H1 (cell line): ENCODE data around the gene DGKH. TPM values are rescaled to one million over a fixed set of nuclear protein-coding genes. Genes with fewer than 3 reads are reported as not detected.

Experiments used
- CTCF ChIA-PET: fragments of 300-600 bp; sonication (Branson Sonifier 250); formaldehyde crosslinking; loops from one replicate; lab custom pipeline; 2021; ENCODE audit not compliant: partially characterized antibody; lab: Charles Lee
- POLR2A ChIA-PET: fragments of 300-600 bp; sonication (Branson Sonifier 250); formaldehyde crosslinking; loops from one replicate; lab custom pipeline; 2021; ENCODE audit warnings: inconsistent platforms; ENCODE audit not compliant: partially characterized antibody; lab: Charles Lee
- DNase-seq, 2 experiments: peaks; one replicate each; pipeline versions ENCODE4 v3.0.0 to v3.0.0-alpha.2; 2010 to 2022; ENCODE audit warnings: low spot score in 2 of 2, low read depth in 1 of 2, mixed read lengths in 1 of 2
- FAIRE-seq: peaks from 2 replicates; lab custom pipeline; 2011; peaks lifted over from hg19 to GRCh38; lab: Jason Lieb, UNC
- H2AFZ ChIP-seq: 2 replicates; pipeline ENCODE4 v1.8.1; 2012; ENCODE audit warnings: low read length, inconsistent platforms
- H2AK5ac ChIP-seq: 2 replicates; pipeline ENCODE4 v1.6.1; 2013; ENCODE audit warnings: low read depth, low read length
- H2BK120ac ChIP-seq: replicated peaks from 2 replicates; pipeline ENCODE3; 2013; ENCODE audit warnings: low read depth, low read length, inconsistent platforms
- H2BK12ac ChIP-seq: 2 replicates; pipeline ENCODE4 v1.6.1; 2013; ENCODE audit warnings: low read depth, low read length
- H2BK15ac ChIP-seq: 2 replicates; pipeline ENCODE4 v1.6.1; 2013; ENCODE audit warnings: low read length
- H2BK20ac ChIP-seq: 2 replicates; pipeline ENCODE4 v1.6.1; 2013; ENCODE audit warnings: low read length
- H2BK5ac ChIP-seq: 2 replicates; pipeline ENCODE4 v1.6.1; 2013; ENCODE audit warnings: low read depth, low read length
- H3K14ac ChIP-seq: 2 replicates; pipeline ENCODE4 v1.6.1; 2013; ENCODE audit warnings: inconsistent platforms; ENCODE audit not compliant: insufficient read length
- H3K18ac ChIP-seq: 2 replicates; pipeline ENCODE4 v1.6.1; 2013; ENCODE audit warnings: low read length; ENCODE audit errors: extremely low read depth
- H3K23ac ChIP-seq: 2 replicates; pipeline ENCODE4 v1.6.1; 2013; ENCODE audit warnings: inconsistent platforms; ENCODE audit not compliant: insufficient read length
- H3K23me2 ChIP-seq: 2 replicates; pipeline ENCODE4 v1.6.1; 2013; ENCODE audit warnings: low read depth, low read length
- H3K27ac ChIP-seq: 2 replicates; pipeline ENCODE4 v1.6.1; 2011; ENCODE audit warnings: low read depth, low read length, inconsistent platforms
- H3K27me3 ChIP-seq, 4 experiments: replicated peaks in 1 of 4; 1 replicate in 1 of 4; 2 replicates in 3 of 4; pipeline versions ENCODE4 v1.6.1 to v1.8.1; 2011 to 2013; ENCODE audit warnings: low read length in 3 of 4, mild to moderate bottlenecking in 3 of 4, inconsistent platforms in 2 of 4, mixed read lengths in 2 of 4, moderate library complexity in 1 of 4; ENCODE audit not compliant: control insufficient read depth in 3 of 4, insufficient read depth in 3 of 4; ENCODE audit errors: extremely low read depth in 1 of 4
- H3K36me3 ChIP-seq, 4 experiments: 2 replicates each; pipeline versions ENCODE4 v1.6.1 to v1.8.1; 2011 to 2013; ENCODE audit warnings: mild to moderate bottlenecking in 4 of 4, low read length in 3 of 4, moderate library complexity in 2 of 4, control low read depth in 1 of 4, inconsistent platforms in 1 of 4; ENCODE audit not compliant: insufficient read depth in 4 of 4, control insufficient read depth in 2 of 4
- H3K4ac ChIP-seq: replicated peaks from 2 replicates; pipeline ENCODE3; 2013; ENCODE audit warnings: low read length, low read depth, mixed read lengths, inconsistent platforms; ENCODE audit not compliant: insufficient read length
- H3K4me1 ChIP-seq, 4 experiments: replicated peaks in 1 of 4; 1 replicate in 1 of 4; 2 replicates in 3 of 4; pipeline versions ENCODE4 v1.6.1 to v1.8.1; 2011 to 2013; ENCODE audit warnings: low read length in 3 of 4, inconsistent platforms in 2 of 4, mixed read lengths in 1 of 4; ENCODE audit not compliant: insufficient read depth in 4 of 4, control insufficient read depth in 3 of 4
- H3K4me2 ChIP-seq, 2 experiments: 2 replicates each; pipeline versions ENCODE4 v1.6.1 to v1.8.1; 2011 to 2013; ENCODE audit warnings: low read depth in 2 of 2, low read length in 2 of 2, control low read depth in 1 of 2, inconsistent platforms in 1 of 2, mild to moderate bottlenecking in 1 of 2; ENCODE audit not compliant: insufficient read depth in 1 of 2
- H3K4me3 ChIP-seq, 4 experiments: fragments of 200-600, 300-600 bp in 1 of 4; sonication (generic), shearing (Covaris generic), sonication (Bioruptor Twin) in 1 of 4; 2 replicates each; pipeline versions ENCODE4 v1.5.1 to v1.8.1; 2011 to 2016; ENCODE audit warnings: low read length in 4 of 4, low read depth in 3 of 4, control low read depth in 2 of 4, inconsistent platforms in 2 of 4, mild to moderate bottlenecking in 2 of 4, mixed read lengths in 1 of 4, moderate library complexity in 1 of 4; ENCODE audit not compliant: insufficient read depth in 2 of 4; ENCODE audit errors: extremely low read depth in 1 of 4
- H3K56ac ChIP-seq: replicated peaks from 2 replicates; pipeline ENCODE3; 2013; ENCODE audit warnings: low read depth, mild to moderate bottlenecking, mixed read lengths, low read length, inconsistent platforms; ENCODE audit not compliant: insufficient read length
- H3K79me1 ChIP-seq: 2 replicates; pipeline ENCODE4 v1.6.1; 2013; ENCODE audit warnings: low read depth, low read length, control low read depth
- H3K79me2 ChIP-seq, 2 experiments: 2 replicates each; pipeline versions ENCODE4 v1.6.1 to v1.8.1; 2012 to 2013; ENCODE audit warnings: low read length in 2 of 2, mild to moderate bottlenecking in 2 of 2, inconsistent platforms in 1 of 2; ENCODE audit not compliant: insufficient read depth in 2 of 2, control insufficient read depth in 1 of 2
- H3K9ac ChIP-seq, 4 experiments: replicated peaks in 1 of 4; 1 replicate in 1 of 4; 2 replicates in 3 of 4; pipeline versions ENCODE4 v1.6.1 to v1.8.1; 2011 to 2013; ENCODE audit warnings: low read depth in 3 of 4, low read length in 3 of 4, control low read depth in 2 of 4, mild to moderate bottlenecking in 2 of 4, moderate library complexity in 2 of 4, inconsistent platforms in 1 of 4; ENCODE audit errors: extremely low read depth in 1 of 4
- H3K9me3 ChIP-seq, 2 experiments: 2 replicates each; pipeline versions ENCODE4 v1.6.1 to v1.8.1; 2012 to 2013; ENCODE audit warnings: mild to moderate bottlenecking in 2 of 2, moderate library complexity in 2 of 2, control low read depth in 1 of 2, inconsistent platforms in 1 of 2, low read depth in 1 of 2, low read length in 1 of 2, mixed read lengths in 1 of 2; ENCODE audit not compliant: insufficient read depth in 2 of 2
- H4K20me1 ChIP-seq, 2 experiments: replicated peaks in 1 of 2; 2 replicates each; pipeline versions ENCODE3 to v1.8.1; 2011 to 2013; ENCODE audit warnings: inconsistent platforms in 2 of 2, low read length in 2 of 2, mild to moderate bottlenecking in 1 of 2; ENCODE audit not compliant: insufficient read depth in 2 of 2, control insufficient read depth in 1 of 2
- H4K5ac ChIP-seq: 2 replicates; pipeline ENCODE4 v1.6.1; 2013; ENCODE audit warnings: low read length, low read depth, mixed read lengths, inconsistent platforms; ENCODE audit not compliant: insufficient read length
- H4K8ac ChIP-seq: 2 replicates; pipeline ENCODE4 v1.8.0; 2013; ENCODE audit warnings: mild to moderate bottlenecking, moderate library complexity, low read length, inconsistent platforms; ENCODE audit not compliant: insufficient read depth; ENCODE audit errors: extremely low read depth
- H4K91ac ChIP-seq: replicated peaks from 2 replicates; pipeline ENCODE3; 2013; ENCODE audit warnings: low read length, mixed read lengths, inconsistent platforms; ENCODE audit not compliant: insufficient read length
- ATF3 ChIP-seq: IDR thresholded peaks from 2 replicates; pipeline ENCODE4 v1.6.1; 2011; ENCODE audit warnings: low read depth, mild to moderate bottlenecking, low read length; ENCODE audit not compliant: insufficient read depth
- BRCA1 ChIP-seq: IDR thresholded peaks from 2 replicates; pipeline ENCODE4 v1.6.1; 2012; ENCODE audit warnings: low read depth, low read length, improper control_type of control experiment
- CEBPB ChIP-seq: IDR thresholded peaks from 2 replicates; pipeline ENCODE4 v1.6.1; 2012; ENCODE audit warnings: low read depth, low read length
- CTBP2 ChIP-seq: IDR thresholded peaks from 2 replicates; pipeline ENCODE4 v1.7.0; 2011; ENCODE audit warnings: borderline replicate concordance, mild to moderate bottlenecking, moderate library complexity, mixed read lengths, low read length; ENCODE audit not compliant: insufficient read depth, insufficient read length
- FOSL1 ChIP-seq: IDR thresholded peaks from 2 replicates; pipeline ENCODE4 v1.6.1; 2011; ENCODE audit warnings: mild to moderate bottlenecking, low read depth, low read length, moderate library complexity; ENCODE audit not compliant: insufficient read depth
- HDAC2 ChIP-seq, 2 experiments: fragments of 300-600 bp in 1 of 2; sonication (generic) in 1 of 2; IDR thresholded peaks; 2 replicates each; pipeline ENCODE4 v1.6.1; 2011 to 2012; ENCODE audit warnings: low read depth in 2 of 2, low read length in 2 of 2, mild to moderate bottlenecking in 2 of 2, moderate library complexity in 2 of 2, borderline replicate concordance in 1 of 2, inconsistent platforms in 1 of 2
- JUN ChIP-seq: IDR thresholded peaks from 2 replicates; pipeline ENCODE4 v1.6.1; 2011; ENCODE audit warnings: low read depth, mild to moderate bottlenecking, improper control_type of control experiment, low read length
- KDM4A ChIP-seq: IDR thresholded peaks from one replicate; pipeline ENCODE4 v1.7.1; 2012; ENCODE audit warnings: low read depth, mild to moderate bottlenecking, moderate library complexity, low read length, inconsistent platforms; ENCODE audit not compliant: severe bottlenecking
- NRF1 ChIP-seq: IDR thresholded peaks from 2 replicates; pipeline ENCODE4 v1.6.1; 2011; ENCODE audit warnings: mild to moderate bottlenecking, low read depth, low read length, improper control_type of control experiment
- POLR2A ChIP-seq, 2 experiments: IDR thresholded peaks; 1 replicate in 1 of 2; 2 replicates in 1 of 2; pipeline ENCODE4 v1.6.1; 2011; ENCODE audit warnings: low read depth in 2 of 2, low read length in 2 of 2, mild to moderate bottlenecking in 2 of 2; ENCODE audit errors: control extremely low read depth in 1 of 2
- POLR2AphosphoS5 ChIP-seq: IDR thresholded peaks from 2 replicates; pipeline ENCODE4 v1.6.1; 2011; ENCODE audit warnings: low read depth, low read length
- POU5F1 ChIP-seq: IDR thresholded peaks from 2 replicates; pipeline ENCODE4 v1.6.1; 2011; ENCODE audit warnings: low read depth, mild to moderate bottlenecking, low read length, moderate library complexity
- RFX5 ChIP-seq: IDR thresholded peaks from 2 replicates; pipeline ENCODE4 v1.6.1; 2011; ENCODE audit warnings: low read depth, low read length, improper control_type of control experiment, borderline replicate concordance
- TCF12 ChIP-seq: IDR thresholded peaks from 2 replicates; pipeline ENCODE4 v1.6.1; 2011; ENCODE audit warnings: low read depth, mild to moderate bottlenecking, low read length
- YY1 ChIP-seq: IDR thresholded peaks from 2 replicates; pipeline ENCODE4 v1.6.1; 2011; ENCODE audit warnings: low read depth, mild to moderate bottlenecking, low read length
- WGBS, 2 experiments: shearing (Covaris generic) in 1 of 2; methylation state at CpG; one replicate each; pipeline versions ENCODE4 v1.1.6 to v1.1.7; 2013 to 2015; ENCODE audit warnings: low lambda C conversion rate in 2 of 2, mixed read lengths in 2 of 2, inconsistent platforms in 1 of 2, low coverage in 1 of 2, missing lambda C conversion rate in 1 of 2; ENCODE audit not compliant: insufficient replicate concordance in 2 of 2, insufficient coverage in 1 of 2, insufficient read length in 1 of 2; ENCODE audit errors: extremely low coverage in 1 of 2, missing lambda C conversion rate in 1 of 2; 5-methylcytosine and 5-hydroxymethylcytosine counted together
- polyA plus RNA-seq, 7 experiments: library from polyadenylated mRNA; depleted of rRNA in 3 of 7; stranded (reverse) in 5 of 7; unstranded in 2 of 7; fragments of >200 nt in 5 of 7; fragments of 200-250 nt in 2 of 7; gene quantifications; 1 replicate in 5 of 7; 2 replicates in 1 of 7; 4 replicates in 1 of 7; pipeline versions ENCODE4 v1.2.1 to v1.2.3, GENCODE V29; 2011 to 2013; ENCODE audit warnings: missing spikeins in 2 of 7, mixed read lengths in 2 of 7
- total RNA-seq: library from RNA; stranded (reverse); fragmentation: NEBNext Ultra II Directional; extraction: Animal tissue kit (Norgen Biotek cat#: 25700); gene quantifications from 2 replicates; pipeline ENCODE4 v1.2.1, GENCODE V29; 2021

The DGKH gene
- total and polyA plus RNA-seq, 2 of the 8 experiments (the other 6 are each of a cell fraction or from before 2014, with no cell fraction given) = 2.1 to 7.9 TPM

DNA sequence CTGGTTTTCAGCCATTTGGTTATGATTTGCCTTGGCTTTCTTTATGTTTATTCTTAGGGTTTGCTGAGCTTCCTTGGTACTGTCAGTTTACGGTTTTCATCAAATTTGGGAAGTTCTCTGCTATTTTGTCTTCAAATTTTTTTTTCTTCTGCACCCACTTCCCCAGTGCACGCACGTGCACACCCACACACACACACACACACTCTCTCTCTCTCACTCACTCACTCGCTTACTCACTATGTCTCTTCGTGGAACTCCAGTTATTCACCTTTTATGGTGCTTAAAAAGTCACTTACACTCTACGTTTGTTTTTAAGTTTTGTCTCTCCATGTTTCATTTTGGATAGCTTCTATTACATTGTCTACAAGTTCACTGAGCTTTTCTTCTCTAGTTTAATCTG lies 230.6 kb downstream of the DGKH start:
- Histone ChIP-seq H3K4me2 (no peak overlapping the region), H2BK15ac (no peak overlapping the region), H3K79me1 (peaks cover 6% of the 10 kb centered on the region; the same call in 1 of the 2 replicates), H3K56ac (no peak overlapping the region), H3K36me3 (no peaks in the 10 kb centered on the region), H3K4me3 (no peak overlapping the region), H3K4ac (no peak overlapping the region), H2AFZ (no peak overlapping the region), H3K23ac (no peak overlapping the region), H2BK20ac (no peak overlapping the region), H3K14ac (no peak overlapping the region), H4K91ac (no peak overlapping the region), H3K27ac (no peak overlapping the region), H2BK12ac (no peak overlapping the region), H3K79me2 (peaks cover 2 to 96% of the 10 kb centered on the region in 2 experiments; a peak in 3 of 4 replicates), H2AK5ac (no peak overlapping the region), H3K4me1 (peaks cover 0 to 17% (median 9%) of the 10 kb centered on the region in 4 experiments; a peak in 4 of 7 replicates), H3K23me2 (no peaks in the 10 kb centered on the region), H3K9ac (no peak overlapping the region), H2BK5ac (no peak overlapping the region), H3K9me3 (no peaks in the 10 kb centered on the region), H2BK120ac (no peak overlapping the region), H4K8ac (no peak overlapping the region; the same call in 1 of the 2 replicates), H3K27me3 (no peaks in the 10 kb centered on the region), H4K5ac (no peak overlapping the region), H4K20me1 (no peaks in the 10 kb centered on the region), H3K18ac (no peak overlapping the region)
- FAIRE-seq = no peak
- DNase-seq = no peak
- ChIA-PET POLR2A (no interaction called here), CTCF (no interaction called here)
- 95% methylated on average over 6 of the region's 6 CpGs; no CpG with 5 or more reads in 1 of the 2 experiments for WGBS, 2 experiments
- TF ChIP-seq CTBP2 (no peak), JUN (no peak), ATF3 (no peak), KDM4A (no peak), TCF12 (no peak), NRF1 (no peak), CEBPB (no peak), FOSL1 (no peak), YY1 (no peak), POLR2AphosphoS5 (no peak), RFX5 (no peak), POU5F1 (no peak), HDAC2 (IDR thresholded peaks at IDR 0.05; ENCODE audit: borderline replicate concordance in 1 of 2, low read depth in 2 of 2, low read length in 2 of 2) (no peak), POLR2A (IDR thresholded peaks at IDR 0.05; ENCODE audit: control extremely low read depth in 1 of 2, low read depth in 2 of 2, low read length in 2 of 2) (no peak), BRCA1 (no peak)
